Keratinocyte (primary cell): Measurements from ENCODE around the gene AOPEP. TPM values are rescaled to one million over a fixed set of nuclear protein-coding genes. Genes with fewer than 3 reads are reported as not detected.
A peak's percentile ranks its signal among the peaks of the same experiment; 100 is the strongest.

ENCODE experiments used
- DNase-seq: peaks from one replicate; pipeline ENCODE4 v3.0.0-alpha.2; 2011; ENCODE audit warnings: low read depth, missing footprints, low spot score
- FAIRE-seq: peaks from 2 replicates; lab custom pipeline; 2011; peaks lifted over from hg19 to GRCh38; lab: Jason Lieb, UNC
- H2AFZ ChIP-seq: 2 replicates; pipeline ENCODE4 v1.6.0; 2012; ENCODE audit warnings: low read length, control low read depth, inconsistent platforms; ENCODE audit not compliant: control insufficient read depth
- H3K27ac ChIP-seq: 2 replicates; pipeline ENCODE4 v1.5.1; 2011; ENCODE audit warnings: low read length; ENCODE audit not compliant: control insufficient read depth, insufficient read depth
- H3K27me3 ChIP-seq: 3 replicates; pipeline ENCODE4 v1.6.0; 2011; ENCODE audit warnings: low read length; ENCODE audit not compliant: control insufficient read depth, insufficient read depth; ENCODE audit errors: extremely low read depth
- H3K36me3 ChIP-seq, 2 experiments: 2 replicates in 1 of 2; 3 replicates in 1 of 2; pipeline ENCODE4 v1.5.1; 2011; ENCODE audit warnings: low read length in 2 of 2, mild to moderate bottlenecking in 1 of 2; ENCODE audit not compliant: control insufficient read depth in 2 of 2, insufficient read depth in 2 of 2; ENCODE audit errors: extremely low read depth in 1 of 2
- H3K4me1 ChIP-seq: 3 replicates; pipeline ENCODE4 v1.5.1; 2011; ENCODE audit warnings: low read length; ENCODE audit not compliant: control insufficient read depth, insufficient read depth; ENCODE audit errors: extremely low read depth
- H3K4me2 ChIP-seq: 3 replicates; pipeline ENCODE4 v1.6.0; 2011; ENCODE audit warnings: low read depth, low read length; ENCODE audit not compliant: control insufficient read depth, insufficient read depth; ENCODE audit errors: extremely low read depth
- H3K4me3 ChIP-seq, 3 experiments: fragments of 200-600 bp in 1 of 3; sonication (generic) in 1 of 3; 2 replicates in 2 of 3; 3 replicates in 1 of 3; pipeline ENCODE4 v1.5.1; 2011 to 2016; ENCODE audit warnings: low read length in 3 of 3, mild to moderate bottlenecking in 3 of 3, control low read depth in 2 of 3, inconsistent platforms in 1 of 3, low read depth in 1 of 3, mixed read lengths in 1 of 3, mixed run types in 1 of 3, moderate library complexity in 1 of 3; ENCODE audit not compliant: control insufficient read depth in 2 of 3, insufficient read depth in 2 of 3; ENCODE audit errors: extremely low read depth in 1 of 3
- H3K79me2 ChIP-seq: 2 replicates; pipeline ENCODE4 v1.6.0; 2012; ENCODE audit warnings: low read length; ENCODE audit not compliant: control insufficient read depth, insufficient read depth
- H3K9ac ChIP-seq: 3 replicates; pipeline ENCODE4 v1.6.0; 2011; ENCODE audit warnings: low read length; ENCODE audit not compliant: control insufficient read depth, insufficient read depth; ENCODE audit errors: extremely low read depth
- H3K9me1 ChIP-seq: 3 replicates; pipeline ENCODE4 v1.6.0; 2011; ENCODE audit warnings: low read length; ENCODE audit not compliant: control insufficient read depth, insufficient read depth; ENCODE audit errors: extremely low read depth
- H3K9me3 ChIP-seq: 2 replicates; pipeline ENCODE4 v1.5.1; 2012; ENCODE audit warnings: low read depth, low read length; ENCODE audit not compliant: control insufficient read depth
- H4K20me1 ChIP-seq: 3 replicates; pipeline ENCODE4 v1.6.0; 2011; ENCODE audit warnings: low read length; ENCODE audit not compliant: control insufficient read depth, insufficient read depth; ENCODE audit errors: extremely low read depth
- EZH2 ChIP-seq: IDR thresholded peaks from one replicate; pipeline ENCODE4 v1.6.1; 2012; ENCODE audit warnings: inconsistent platforms, mild to moderate bottlenecking, low read length, moderate library complexity
- dilution Hi-C: fragments of 300-500 bp; cut with MboI; formaldehyde crosslinking; loops from one replicate; pipeline ENCODE4 v1.7.0; 2020; ENCODE audit warnings: low sequenced_read_pairs; ENCODE audit not compliant: extremely low pct_ligation_motif_present
- polyA plus RNA-seq, 5 experiments: library from polyadenylated mRNA; depleted of rRNA in 3 of 5; stranded (reverse) in 3 of 5; stranded (forward) in 1 of 5; unstranded in 1 of 5; fragments of >200 nt; gene quantifications; 1 replicate in 1 of 5; 2 replicates in 3 of 5; 3 replicates in 1 of 5; pipeline versions ENCODE4 v1.2.1 to v1.2.3, GENCODE V29; 2011 to 2012; ENCODE audit warnings: missing spikeins in 2 of 5, low read depth in 1 of 5, low replicate concordance in 1 of 5
- TF ChIP-seq, protein P1 (sequence below), 3 experiments: IDR thresholded peaks in 1 of 3; conservative IDR thresholded peaks in 1 of 3; optimal IDR thresholded peaks in 1 of 3; 2 replicates in 2 of 3; 3 replicates in 1 of 3; pipeline versions ENCODE3 to v1.5.1; 2011; ENCODE audit warnings: low read length in 3 of 3, mild to moderate bottlenecking in 3 of 3, moderate library complexity in 2 of 3, control low read depth in 1 of 3, inconsistent platforms in 1 of 3; ENCODE audit not compliant: insufficient read depth in 2 of 3; ENCODE audit errors: extremely low read depth in 1 of 3

Gene AOPEP
- polyA plus RNA-seq, 1 donor (not counting 4 experiments of a cell fraction or from before 2014, with no cell fraction given), result 27.0 TPM

DNA sequence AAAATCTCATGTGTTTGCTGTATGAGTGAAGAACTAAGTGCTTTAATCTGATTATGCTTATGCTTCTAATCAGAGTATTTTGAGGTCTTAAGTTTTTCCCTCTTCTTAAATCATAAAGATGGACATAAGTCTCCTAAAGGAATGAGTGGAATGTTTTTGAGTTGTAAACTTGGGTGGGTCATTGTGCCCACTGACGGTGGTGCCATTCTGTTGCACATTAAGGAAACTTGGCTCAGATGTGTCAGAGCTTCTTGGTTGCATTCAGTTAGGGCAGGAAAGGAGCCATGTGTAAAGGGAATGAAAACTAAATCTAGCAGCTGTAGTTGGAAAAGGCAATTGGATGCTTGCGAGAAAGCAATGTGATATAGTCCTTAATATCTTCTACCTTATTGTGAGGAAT is 334.4 kb downstream of the AOPEP start:
- Histone ChIP-seq H3K27me3 (no peaks in the 10 kb centered on the region), H3K27ac (no peak overlapping the region), H3K9me1 (no peaks in the 10 kb centered on the region), H3K9ac (no peak overlapping the region), H4K20me1 (no peaks in the 10 kb centered on the region), H3K4me1 (peaks cover 47% of the 10 kb centered on the region), H3K4me3 (no peak overlapping the region), H2AFZ (no peak overlapping the region), H3K79me2 (peaks cover 82% of the 10 kb centered on the region), H3K9me3 (no peaks in the 10 kb centered on the region), H3K4me2 (no peak overlapping the region), H3K36me3 (peaks cover 15 to 36% of the 10 kb centered on the region in 2 experiments)
- dilution Hi-C loops, result no loop called here
- FAIRE-seq (no peak), DNase-seq (no peak)
- TF ChIP-seq EZH2, result no peak
- TF ChIP-seq, protein P1, sequence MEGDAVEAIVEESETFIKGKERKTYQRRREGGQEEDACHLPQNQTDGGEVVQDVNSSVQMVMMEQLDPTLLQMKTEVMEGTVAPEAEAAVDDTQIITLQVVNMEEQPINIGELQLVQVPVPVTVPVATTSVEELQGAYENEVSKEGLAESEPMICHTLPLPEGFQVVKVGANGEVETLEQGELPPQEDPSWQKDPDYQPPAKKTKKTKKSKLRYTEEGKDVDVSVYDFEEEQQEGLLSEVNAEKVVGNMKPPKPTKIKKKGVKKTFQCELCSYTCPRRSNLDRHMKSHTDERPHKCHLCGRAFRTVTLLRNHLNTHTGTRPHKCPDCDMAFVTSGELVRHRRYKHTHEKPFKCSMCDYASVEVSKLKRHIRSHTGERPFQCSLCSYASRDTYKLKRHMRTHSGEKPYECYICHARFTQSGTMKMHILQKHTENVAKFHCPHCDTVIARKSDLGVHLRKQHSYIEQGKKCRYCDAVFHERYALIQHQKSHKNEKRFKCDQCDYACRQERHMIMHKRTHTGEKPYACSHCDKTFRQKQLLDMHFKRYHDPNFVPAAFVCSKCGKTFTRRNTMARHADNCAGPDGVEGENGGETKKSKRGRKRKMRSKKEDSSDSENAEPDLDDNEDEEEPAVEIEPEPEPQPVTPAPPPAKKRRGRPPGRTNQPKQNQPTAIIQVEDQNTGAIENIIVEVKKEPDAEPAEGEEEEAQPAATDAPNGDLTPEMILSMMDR (optimal IDR thresholded peaks at IDR 0.05 in 1 of 3, IDR thresholded peaks at IDR 0.05 in 1 of 3, conservative IDR thresholded peaks at IDR 0.05 in 1 of 3; ENCODE audit: extremely low read depth in 1 of 3, insufficient read depth in 2 of 3, low read length in 3 of 3), result no peak

DNA sequence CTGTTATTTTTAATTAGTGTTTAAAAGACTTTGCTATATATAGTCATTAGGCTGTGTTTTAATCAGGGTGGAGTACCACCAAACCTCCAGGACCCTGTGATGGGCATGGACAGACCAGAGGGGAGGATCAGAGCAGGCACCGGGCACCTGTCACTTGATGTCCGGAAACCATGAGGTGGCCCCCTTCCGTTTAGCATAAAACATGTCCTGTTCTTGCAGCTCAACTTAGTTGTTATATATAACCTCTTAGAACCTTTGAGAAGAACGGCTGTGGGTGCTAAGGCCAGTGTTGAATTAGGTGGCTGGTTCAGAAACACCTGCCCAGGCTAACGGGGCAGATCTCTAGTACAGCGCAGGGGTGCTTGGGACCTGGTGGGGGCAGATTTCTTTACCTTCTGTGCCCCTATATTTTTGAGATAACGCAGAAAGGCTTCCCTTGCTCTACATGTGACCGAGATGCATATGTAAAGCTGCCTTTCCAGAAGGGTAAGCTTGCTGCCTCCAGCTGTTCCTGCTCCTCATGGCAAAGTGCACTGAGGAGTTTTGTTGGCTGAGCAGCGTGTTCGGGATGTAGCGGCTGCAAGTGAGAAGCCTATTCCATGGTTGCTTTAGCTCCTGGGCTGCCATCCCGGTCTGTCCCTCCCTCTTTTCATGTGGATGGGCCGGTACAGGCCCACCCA is 335.6 kb downstream of the AOPEP start:
- dilution Hi-C loops, result no loop called here
- H3K36me3 ChIP-seq, result peaks cover 16 to 36% of the 10 kb centered on the region in 2 experiments
- no peaks in the 10 kb centered on the region for H3K9me1 ChIP-seq
- FAIRE-seq, result no peak
- H3K4me2 ChIP-seq, result peak overlapping the region; percentile 7
- H3K4me1 ChIP-seq, result peaks cover 39% of the 10 kb centered on the region
- H4K20me1 ChIP-seq, result no peaks in the 10 kb centered on the region
- H3K79me2 ChIP-seq, result peaks cover 79% of the 10 kb centered on the region
- H3K9ac ChIP-seq, result no peak overlapping the region
- H3K9me3 ChIP-seq, result no peaks in the 10 kb centered on the region
- no peak overlapping the region for H3K27ac ChIP-seq
- no peak overlapping the region for H3K4me3 ChIP-seq
- no peak for TF ChIP-seq EZH2
- TF ChIP-seq, protein P1 (optimal IDR thresholded peaks at IDR 0.05 in 1 of 3, IDR thresholded peaks at IDR 0.05 in 1 of 3, conservative IDR thresholded peaks at IDR 0.05 in 1 of 3; ENCODE audit: extremely low read depth in 1 of 3, insufficient read depth in 2 of 3, low read length in 3 of 3), result no peak
- no peaks in the 10 kb centered on the region for H3K27me3 ChIP-seq
- DNase-seq, result no peak
- no peak overlapping the region for H2AFZ ChIP-seq
